NCI-H1048 (cell line): ENCODE data around the gene CHST15.
"Not testable (repeated sequence)": the region's sequence is repeated elsewhere in the genome, so short reads cannot be mapped to it uniquely, and the experiment has no call there.

ENCODE experiments used
- DNase-seq: peaks from one replicate; lab custom pipeline; 2025; lab: John Stamatoyannopoulos, UW

CHST15 gene

DNA sequence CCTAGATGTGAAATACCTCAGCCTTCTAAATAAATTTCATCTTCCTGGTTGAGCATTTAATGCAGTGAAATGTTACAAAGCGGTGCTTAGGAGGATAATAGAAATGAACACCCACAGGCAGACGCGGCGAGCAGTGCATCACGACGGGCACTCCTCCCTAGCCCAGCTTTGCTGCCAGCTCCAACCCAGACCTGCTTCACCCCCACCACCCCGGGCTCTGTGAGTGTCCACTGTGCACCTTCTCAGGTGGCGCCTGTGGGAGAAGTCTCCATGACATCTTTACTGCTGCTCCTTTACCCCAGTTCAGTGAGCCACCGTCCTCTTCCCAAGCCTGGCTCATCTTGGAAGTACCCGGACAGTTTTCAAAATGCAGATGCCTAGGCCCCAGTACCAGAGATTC, 5.2 kb upstream of the CHST15 start:
- DNase-seq: no peak

DNA sequence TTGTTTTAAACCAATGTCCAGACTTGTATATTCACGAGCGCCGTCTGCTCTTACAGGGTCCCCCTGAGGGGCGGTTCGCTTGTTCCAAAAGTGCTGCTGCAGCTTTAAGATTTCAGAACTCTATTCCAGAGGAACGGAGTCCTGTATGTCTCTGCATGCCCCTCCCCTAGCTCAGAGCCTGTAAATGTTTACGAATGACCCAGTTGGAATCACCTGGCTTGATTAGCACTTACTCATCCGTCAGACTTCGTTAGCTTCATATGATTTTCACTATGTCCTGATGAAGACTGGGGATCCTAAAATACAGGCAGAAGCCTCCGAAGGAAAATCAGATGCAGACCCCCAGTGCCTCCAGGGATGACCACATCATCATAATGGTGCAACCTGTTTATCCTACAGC, 4.5 kb upstream of the CHST15 start:
- no peak for DNase-seq

DNA sequence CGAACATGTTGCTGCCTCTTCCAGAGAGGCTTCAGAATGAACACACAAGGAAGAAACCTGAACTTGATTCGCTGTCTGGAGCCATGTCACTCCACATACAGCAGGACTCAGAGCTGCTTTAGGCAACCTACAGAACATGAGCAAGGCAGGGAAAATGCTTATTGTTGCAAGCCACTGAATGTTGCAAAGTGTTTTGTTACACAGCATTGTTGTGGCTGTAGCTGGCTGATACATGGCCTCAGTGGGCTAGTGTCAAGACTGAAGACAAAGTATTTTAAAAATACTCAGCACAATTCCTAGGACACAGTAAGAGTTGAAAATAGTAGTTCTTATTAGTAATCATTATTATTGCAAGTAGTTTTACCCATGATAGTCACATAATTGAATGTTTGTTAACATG, 3.1 kb upstream of the CHST15 start:
- no peak for DNase-seq

DNA sequence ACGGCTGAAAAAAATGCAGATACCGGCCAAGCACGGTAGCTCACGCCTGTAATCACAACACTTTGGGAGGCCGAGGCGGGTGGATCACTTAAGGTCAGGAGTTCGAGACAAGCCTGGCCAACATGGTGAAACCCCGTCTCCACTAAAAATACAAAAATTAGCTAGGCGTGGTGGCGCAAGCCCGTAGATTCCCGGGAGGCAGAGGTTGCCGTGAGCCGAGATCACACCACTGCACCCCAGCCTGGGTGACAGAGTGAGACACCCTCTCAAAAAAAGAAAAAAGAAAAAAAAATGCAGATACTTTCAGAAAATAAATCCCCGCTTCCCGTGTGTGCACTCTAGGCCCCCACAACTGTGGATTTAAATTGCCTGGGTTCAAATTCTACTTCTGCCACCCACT, 2.4 kb upstream of the CHST15 start:
- DNase-seq: not testable (repeated sequence)

DNA sequence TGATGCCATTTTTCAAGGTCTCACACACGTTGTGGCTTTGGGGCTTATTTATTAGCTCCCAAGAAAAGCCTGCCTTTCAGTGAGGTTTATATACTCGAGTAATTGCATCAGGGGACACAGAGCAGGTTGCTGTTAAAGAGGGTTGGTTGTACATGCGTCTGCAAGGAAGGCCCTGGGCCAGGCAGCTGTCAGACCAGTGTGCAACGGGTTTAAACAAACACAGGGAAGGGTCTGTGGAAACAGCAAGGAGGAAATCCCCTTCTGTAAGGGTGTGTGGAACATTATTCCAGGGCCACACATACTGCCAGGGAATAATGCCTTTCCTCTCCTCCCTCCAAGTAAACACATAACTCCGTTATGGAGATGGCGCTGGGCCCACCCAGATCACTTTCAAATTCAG, 1.7 kb upstream of the CHST15 start:
- DNase-seq: no peak

DNA sequence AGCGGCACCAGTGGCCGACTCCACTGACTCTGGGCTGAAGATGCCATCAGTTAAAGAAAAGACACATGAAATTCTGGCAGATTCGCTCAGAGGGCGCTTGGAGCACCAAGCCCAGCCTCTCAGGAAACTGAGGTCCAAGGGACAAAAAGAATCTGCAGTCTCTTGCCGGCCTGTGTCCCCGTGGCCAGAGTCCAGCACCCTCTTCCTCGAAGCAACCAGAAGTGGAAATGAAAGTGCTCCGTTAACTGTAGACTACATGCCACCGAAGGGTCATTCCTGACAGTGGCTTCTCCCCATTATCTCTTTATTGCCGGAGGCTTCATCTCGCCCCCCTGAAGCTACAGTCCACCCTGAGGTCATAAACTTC, 1.0 kb upstream of the CHST15 start:
- DNase-seq: no peak

DNA sequence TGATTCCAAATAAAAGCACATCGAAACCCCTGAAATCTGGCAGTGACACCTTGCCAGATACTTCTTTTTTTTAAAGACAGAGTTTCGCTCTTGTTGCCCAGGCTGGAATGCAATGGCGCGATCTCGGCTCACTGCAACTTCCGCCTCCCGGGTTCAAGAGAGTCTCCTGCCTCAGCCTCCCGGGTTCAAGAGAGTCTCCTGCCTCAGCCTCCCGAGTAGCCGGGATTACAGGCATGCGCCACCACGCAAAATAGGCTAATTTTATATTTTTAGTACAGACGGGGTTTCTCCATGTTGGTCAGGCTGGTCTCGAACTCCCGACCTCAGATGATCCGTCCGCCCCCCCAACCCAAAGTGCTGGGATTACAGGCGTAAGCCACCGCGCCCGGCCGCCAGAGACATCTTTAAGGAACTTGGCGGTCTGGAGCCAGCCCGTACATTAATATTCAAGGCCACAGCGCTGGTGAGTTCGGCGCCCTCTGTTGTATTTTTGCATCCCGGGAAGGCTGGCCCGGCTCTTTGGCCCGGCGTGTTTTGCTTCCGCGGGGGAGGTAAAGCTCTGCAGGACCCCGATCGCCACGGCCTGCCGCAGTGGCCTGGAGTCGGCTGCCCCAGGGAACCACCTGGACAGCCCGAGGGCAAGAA, 498 bp upstream of the CHST15 start:
- DNase-seq: not testable (repeated sequence)

DNA sequence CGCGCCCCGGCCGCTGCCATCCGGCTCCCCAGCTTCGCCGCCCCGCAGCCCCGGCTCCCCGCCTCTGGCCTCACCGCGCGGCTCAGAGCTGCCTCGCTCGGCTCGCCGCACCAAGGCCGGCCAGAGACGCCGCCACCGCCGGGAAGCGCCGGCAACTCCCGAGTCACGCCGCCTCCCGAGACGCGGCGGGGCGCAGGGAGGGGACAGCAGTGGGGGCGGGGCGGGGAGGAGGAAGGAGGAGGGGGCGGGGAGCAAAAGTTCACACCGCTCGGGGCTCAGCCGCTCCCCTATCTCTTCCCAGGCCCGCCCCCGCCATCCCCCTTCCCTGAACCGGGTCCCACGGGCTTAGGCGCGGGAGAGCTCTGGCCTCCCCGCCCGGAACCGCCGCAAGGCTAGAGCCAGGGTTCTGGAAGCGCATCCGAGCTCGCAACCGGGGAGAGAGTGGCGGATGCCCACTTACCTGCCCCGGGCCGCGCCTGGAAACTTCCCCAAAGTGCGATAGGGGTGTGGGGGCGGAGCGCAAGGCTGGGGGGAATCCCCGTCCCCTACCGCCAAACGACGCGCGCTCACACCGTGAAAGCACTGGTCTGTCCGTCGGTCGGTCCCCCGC, 1.0 kb downstream of the CHST15 start:
- DNase-seq: no peak

DNA sequence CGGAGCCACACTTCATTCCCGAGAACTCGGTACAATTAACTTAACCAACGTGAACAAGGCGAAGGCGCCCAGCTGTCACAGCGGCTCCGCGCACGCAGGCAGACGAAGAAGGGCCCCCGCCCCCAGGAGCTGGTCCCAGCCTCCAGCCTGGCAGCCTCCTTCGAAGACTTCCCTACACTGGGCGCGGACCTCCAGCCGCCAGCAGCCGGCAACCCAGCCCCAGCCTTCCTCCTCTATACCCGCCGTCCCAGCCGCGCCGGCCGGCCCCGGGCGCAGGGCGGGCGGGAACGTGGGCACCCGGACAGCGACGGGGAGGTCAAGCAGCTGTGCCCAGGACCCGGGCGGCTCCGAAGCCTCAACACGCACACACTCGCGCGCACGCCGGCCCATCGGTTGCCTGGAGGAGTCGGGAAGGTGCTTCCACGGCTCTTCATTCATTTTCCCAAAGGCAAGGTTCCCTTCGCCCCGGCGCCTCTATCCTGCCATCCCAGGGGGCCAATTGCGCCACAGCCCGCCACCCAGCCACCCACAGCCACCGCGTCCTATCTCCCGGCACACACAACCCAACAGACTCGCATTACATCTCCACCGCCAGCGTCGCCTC, 1.6 kb downstream of the CHST15 start:
- no peak for DNase-seq

DNA sequence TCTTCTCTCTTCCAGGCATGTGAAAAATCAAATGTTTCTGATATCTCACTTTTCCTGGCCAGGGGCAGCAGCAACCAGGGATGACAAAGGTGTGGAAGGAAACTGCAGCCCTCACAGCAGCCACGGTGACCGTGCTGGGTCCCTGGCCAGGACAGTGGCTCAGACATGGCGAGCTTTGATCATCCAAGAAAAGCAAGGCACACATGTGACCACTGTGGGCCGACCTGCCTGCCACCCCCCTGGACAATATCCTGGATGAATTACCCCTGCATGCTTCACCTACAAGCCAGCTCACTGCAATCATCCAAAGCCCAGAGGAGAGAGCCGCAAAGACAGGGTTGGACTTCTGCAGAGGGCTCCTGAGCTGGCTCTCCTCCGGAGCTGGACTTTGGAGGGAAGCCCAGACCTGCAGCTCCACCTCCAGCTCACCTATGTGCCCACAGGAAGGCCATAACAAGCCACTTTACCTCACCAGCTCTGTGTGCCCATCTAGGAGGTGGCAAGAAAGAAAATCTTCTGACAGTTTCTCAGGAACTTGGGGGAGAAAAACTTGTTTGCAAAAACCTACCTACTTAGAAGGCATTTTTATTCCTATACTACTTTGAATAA, 2.7 kb downstream of the CHST15 start:
- no peak for DNase-seq

DNA sequence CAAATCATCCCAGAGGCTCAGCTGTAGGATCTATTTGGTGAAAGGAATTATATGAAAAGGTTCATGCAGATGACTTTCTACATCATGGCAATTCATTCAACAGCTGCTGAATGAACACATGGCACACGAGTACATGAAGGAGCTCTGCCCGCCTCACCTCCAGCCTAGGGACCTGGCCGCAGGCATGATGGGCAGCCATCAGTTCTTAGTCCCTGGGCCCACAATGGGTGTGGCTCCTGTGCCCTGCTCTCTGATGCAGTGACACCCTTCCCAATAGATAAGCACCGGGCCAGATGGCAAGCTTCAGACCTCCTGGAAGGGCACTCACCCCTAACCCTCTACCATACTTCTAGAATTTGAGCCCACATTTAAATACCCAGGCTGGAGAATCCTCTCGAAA, 3.5 kb downstream of the CHST15 start:
- DNase-seq: no peak

DNA sequence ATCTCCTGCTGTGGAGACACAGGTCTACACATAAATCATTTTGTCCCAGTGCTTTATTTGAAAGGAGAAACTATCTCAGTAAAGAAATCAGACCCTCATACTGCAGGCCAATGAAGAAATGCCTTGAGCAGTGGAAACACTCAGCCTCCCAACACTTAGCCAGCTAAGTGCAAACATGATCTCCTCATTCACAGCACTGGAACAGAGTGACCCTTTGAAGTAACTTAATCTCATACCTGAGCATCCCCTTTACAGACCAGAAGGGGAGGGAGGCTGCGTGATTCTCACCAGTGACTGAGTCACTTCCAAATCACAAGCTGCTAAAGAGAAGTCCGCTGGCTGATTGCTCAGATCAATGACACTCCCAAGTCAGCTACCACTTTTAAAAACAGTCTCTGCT, 4.5 kb downstream of the CHST15 start:
- DNase-seq: no peak

DNA sequence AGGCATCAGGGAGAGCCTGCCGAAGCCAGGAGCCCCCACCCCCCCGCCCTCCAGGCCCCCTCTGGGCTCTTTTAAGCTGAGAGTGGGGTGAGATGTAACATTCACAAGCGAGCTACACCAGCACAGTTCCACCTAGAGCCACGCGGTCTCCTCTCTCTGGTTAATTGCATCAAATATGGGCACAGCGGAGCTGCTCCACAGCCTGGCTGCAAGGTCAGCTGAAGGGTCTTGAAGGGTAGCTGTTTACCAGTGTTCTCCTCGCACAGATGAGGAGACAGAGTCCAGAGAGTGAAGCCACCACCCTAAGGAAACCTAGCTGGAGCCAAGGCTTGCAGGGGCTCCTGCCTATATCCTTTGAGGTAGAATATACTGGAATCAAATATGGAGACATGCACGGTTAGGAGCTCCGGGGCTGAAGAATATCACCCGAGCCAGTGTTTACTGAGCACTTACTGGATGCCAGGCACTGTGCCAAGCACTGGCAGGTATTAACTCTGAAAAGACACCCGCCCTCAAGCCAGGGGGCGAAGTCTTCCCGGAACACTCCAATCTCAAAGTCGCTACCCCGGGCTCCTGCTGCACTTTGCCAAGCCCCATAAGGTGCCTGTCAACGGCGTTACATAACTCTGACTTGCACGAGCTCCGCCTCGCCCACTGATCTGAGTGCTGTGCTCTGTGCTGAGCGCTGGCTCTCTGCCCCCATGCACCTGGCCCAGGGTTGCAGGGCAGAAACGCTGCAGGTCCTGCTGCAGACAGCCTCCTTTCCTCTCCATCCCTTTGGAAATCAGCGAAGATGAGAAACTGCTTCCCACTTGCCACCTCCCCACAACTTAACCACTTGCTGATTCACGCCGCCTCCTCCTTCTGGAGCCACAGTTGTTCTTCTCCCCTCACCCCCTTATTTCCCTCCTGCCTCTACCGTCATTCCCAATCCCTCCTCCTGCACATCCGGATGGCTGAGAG, 5.4 kb downstream of the CHST15 start:
- DNase-seq: no peak

DNA sequence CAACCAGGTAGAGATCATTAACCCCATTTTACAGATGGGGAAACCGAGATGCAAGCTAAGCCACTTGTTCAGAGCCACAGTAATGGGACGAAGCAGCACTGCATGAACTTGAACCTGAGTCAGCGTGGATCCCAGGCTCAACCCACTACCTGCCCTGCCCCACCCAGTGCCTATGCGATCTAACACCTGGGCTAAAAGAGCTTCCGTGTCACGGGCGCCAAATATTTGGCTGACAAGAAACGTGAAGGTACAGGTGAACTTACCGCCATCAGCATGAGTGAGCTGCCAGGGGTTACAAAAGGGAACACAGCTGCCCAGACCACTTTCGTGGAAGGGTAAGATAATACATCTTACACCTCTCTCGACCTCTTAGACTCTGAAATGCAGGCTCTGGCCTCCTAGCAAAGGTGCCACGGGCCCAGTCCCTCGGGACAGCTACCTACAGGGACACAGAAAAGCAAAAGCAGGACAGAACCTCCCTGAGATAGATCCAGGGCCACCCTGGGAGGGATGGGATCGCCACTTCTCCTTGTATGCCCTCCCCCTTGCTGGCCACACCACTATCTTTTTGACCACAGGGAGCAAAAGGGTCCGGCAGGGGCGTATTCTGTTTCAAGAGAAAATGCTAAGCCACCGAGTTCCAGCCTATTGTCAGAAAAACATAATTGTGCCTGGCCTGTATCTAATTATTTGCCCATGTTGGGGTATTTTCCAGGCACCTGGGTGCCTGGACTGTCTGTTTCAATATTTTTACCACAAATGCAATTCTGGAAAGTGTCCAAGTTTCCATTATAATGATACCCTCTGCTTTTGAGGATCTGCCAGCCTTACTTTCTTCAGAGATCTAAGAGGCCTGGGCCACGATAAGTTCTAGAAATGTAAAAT, 6.4 kb downstream of the CHST15 start:
- no peak for DNase-seq

DNA sequence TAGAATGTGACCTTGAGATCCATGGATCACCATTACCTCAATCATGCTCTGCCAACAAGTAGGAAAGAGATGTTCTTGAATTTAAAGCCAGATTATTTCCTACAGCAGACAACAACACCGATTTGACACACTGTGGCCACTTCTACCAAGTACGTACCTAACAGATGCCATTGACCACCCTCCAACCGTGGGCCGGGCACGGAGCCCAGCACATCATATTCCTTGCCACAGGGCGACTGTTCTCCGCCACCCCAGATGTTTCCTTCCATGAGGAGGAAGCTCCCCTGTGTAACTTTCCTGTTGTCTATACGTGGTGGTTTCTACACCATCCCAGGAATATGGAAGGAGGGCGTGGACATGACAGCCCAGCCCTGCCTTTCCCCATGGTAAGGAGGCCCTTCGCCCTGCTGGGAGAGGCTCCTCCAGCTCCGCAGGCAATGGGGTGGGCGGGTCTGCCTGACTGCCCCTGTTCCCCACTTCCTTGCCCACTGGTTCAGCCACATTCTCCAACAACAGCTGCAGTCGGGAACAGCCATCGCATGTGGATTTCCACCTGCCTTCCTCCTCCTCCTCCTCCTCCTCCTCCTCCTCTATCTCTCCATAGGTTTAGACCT, 7.2 kb downstream of the CHST15 start:
- no peak for DNase-seq

DNA sequence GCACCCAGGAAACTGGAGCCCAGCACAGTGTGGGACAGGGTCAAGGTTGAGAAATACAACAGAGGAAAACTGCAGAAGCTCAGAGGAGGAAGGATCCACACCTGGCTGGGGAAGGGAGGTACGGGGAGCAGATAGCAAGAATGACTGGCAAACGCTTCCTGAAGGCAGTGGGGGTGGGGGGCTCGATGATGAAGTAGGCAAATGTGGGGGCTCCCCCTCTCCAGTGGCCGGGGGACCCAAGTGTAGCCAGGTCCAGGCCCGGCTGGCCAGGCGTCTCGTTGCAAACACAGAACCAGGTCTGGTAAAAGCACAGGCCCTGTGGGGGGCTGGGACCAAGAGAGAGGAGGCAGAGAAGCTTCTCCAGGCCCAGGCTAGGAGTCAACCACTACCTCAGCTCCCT, 7.7 kb downstream of the CHST15 start:
- no peak for DNase-seq

DNA sequence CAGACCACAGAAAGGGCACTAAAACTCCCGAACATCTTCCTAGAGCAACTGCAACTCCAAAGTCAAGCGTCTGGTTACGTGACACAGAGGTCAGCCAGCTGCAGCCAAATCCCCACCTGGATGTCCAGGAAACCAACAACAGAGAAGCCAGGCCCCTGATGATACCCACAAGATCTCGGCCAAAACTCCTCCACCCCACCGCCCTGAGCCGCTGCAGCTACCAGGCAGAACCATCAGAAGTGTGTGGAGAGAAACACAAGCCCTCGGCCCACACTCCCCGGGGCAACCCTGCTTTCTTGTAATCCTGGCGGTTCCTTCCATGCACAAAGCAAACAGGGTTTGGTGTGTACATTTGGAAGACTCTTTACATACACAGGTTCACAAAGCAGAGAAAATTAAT, 8.7 kb downstream of the CHST15 start:
- DNase-seq: no peak

DNA sequence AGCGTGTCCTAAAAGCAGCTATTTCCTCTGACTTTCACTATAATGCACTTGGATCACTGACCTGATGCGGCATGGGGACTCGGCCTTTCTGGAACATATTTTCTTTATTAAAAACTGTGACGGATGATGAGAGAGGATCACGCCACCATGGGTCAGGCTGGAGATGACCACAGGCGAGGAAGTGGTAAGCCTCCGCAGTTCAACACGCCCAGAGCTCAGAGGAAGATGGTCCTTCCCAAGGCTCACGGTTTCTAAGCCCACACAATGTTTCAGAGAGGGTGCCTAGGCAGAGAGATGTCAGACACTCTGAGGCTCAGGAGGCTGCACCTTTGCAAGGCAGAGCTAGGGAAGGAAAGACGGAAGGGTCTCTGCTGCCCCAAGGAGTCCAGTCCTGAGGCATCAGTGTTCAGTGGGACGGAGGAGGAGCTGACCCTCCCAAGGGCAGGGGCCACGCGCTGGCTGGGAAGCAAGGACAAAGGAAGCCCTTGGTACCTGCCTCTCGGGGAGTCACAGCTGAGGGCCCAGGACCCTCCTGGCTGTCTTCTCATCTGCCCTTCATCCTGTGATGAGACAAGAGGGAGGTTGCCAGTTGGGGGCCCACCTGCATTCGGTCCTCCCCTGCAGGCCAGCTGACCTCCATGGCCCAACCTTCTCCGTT, 9.5 kb downstream of the CHST15 start:
- DNase-seq: no peak

DNA sequence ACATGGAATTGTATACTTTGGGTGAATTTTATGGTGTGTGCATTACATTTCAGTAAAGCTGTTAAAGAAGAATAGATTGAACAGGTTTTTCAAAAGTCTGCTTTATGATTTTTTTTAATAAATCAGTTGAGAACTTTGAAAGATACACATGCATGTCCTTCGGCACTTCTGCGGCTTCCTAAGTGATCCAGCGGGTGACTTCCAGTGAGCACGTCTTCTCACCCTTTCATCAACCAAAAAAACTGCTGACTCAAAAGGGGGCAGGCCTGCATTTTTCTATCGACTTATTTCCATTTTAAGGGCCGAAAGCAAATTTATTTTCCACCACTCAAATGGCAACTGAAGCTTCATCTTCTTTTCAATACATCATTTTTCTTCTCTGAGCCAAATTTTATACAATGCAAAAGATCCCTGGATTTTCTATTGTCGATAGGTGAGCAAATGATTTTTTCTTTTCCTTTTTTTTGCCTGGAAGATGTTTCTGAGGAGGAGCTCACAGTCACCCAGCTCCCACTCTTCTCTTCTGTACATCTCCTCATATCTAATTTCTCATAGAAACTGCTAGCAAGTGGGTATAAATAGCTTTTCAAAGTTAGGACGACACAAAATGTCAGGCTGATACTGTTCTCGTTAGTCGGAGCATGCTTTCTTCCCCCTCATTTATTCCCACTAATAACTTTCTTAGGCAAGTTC, 10.2 kb downstream of the CHST15 start:
- DNase-seq: no peak

DNA sequence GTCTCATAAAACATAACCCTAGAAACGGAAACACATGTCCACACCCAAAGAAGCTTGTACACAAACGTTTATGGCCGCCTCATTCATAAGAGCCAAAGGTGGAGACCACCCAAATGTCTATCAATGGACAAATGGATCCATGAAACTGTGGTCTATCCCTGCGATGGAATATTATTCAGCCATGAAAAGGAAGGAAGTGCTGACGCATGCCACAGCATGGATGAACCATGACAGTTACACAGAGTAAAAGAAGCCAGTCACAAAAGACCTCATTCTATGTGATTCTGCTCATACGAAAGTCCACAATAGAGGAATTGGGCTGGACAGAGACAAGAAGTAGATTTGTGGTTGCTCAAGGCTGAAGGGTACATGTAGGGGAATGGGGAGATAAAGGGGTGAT, 10.8 kb downstream of the CHST15 start:
- DNase-seq: no peak
